GM12878 (cell line): ENCODE data around the gene IGFBP6. TPM values are rescaled to one million over a fixed set of nuclear protein-coding genes. Genes with fewer than 3 reads are reported as not detected.

Source experiments
- ATAC-seq: fragments of 200-7000 bp; cut with Tn5 transposase; 3 replicates; pipeline ENCODE4 v1.9.1; 2020; ENCODE audit warnings: mild to moderate bottlenecking, moderate library complexity
- BruUV-seq: library from RNA; stranded (reverse); fragments of 400-500 nt; replicated peaks from 2 replicates; lab custom pipeline; 2021; lab: Mats Ljungman, UMichigan
- CTCF ChIA-PET: fragments of 300-600 bp; sonication (Branson Sonifier 250); formaldehyde crosslinking; extraction: SDS; loops from one replicate; lab custom pipeline; 2021; ENCODE audit warnings: inconsistent platforms; lab: Yijun Ruan, JAX
- POLR2A ChIA-PET: fragments of 350-600 bp; formaldehyde crosslinking; extraction: SDS; loops from one replicate; lab custom pipeline; 2021; ENCODE audit warnings: inconsistent platforms; lab: Charles Lee
- RAD21 ChIA-PET: fragments of 300-600 bp; sonication (Branson Sonifier 250); formaldehyde crosslinking; loops from one replicate; lab custom pipeline; 2023; ENCODE audit warnings: antibody characterized with exemption; ENCODE audit not compliant: unreplicated experiment; lab: Charles Lee
- SMC1A ChIA-PET: fragments of 300-600 bp; sonication (Branson Sonifier 250); formaldehyde crosslinking; loops from one replicate; lab custom pipeline; 2023; ENCODE audit not compliant: unreplicated experiment, uncharacterized antibody; lab: Charles Lee
- DNase-seq: peaks from one replicate; pipeline ENCODE4 v3.0.0-alpha.2; 2011; ENCODE audit warnings: low read depth, low spot score
- FAIRE-seq: peaks from 3 replicates; lab custom pipeline; 2011; peaks lifted over from hg19 to GRCh38; lab: Jason Lieb, UNC
- H2AFZ ChIP-seq: 2 replicates; pipeline ENCODE4 v1.6.0; 2011; ENCODE audit warnings: low read depth, low read length, control low read depth; ENCODE audit not compliant: control insufficient read depth
- H3K27ac ChIP-seq: 2 replicates; pipeline ENCODE4 v1.5.1; 2011; ENCODE audit warnings: control low read depth; ENCODE audit not compliant: control insufficient read depth, insufficient read depth
- H3K27me3 ChIP-seq, 2 experiments: replicated peaks in 1 of 2; 2 replicates each; pipeline versions ENCODE4 v1.6.0 to v1.6.1; 2011; ENCODE audit warnings: low read length in 1 of 2; ENCODE audit not compliant: control insufficient read depth in 2 of 2, insufficient read depth in 2 of 2
- H3K36me3 ChIP-seq, 2 experiments: 2 replicates each; pipeline ENCODE4 v1.5.1; 2011; ENCODE audit warnings: low read length in 1 of 2; ENCODE audit not compliant: control insufficient read depth in 2 of 2, insufficient read depth in 2 of 2
- H3K4me1 ChIP-seq: 2 replicates; pipeline ENCODE4 v1.6.1; 2011; ENCODE audit warnings: mild to moderate bottlenecking, low read length, moderate library complexity, mixed read lengths; ENCODE audit not compliant: control insufficient read depth, insufficient read depth
- H3K4me2 ChIP-seq: 2 replicates; pipeline ENCODE4 v1.6.0; 2011; ENCODE audit warnings: control low read depth; ENCODE audit not compliant: control insufficient read depth, insufficient read depth
- H3K4me3 ChIP-seq: fragments of 200-600 bp; sonication (generic); 2 replicates; pipeline ENCODE4 v1.5.1; 2016
- H3K79me2 ChIP-seq: 2 replicates; pipeline ENCODE4 v1.6.0; 2011; ENCODE audit warnings: low read length; ENCODE audit not compliant: control insufficient read depth, insufficient read depth
- H3K9ac ChIP-seq: 2 replicates; pipeline ENCODE4 v1.8.0; 2011; ENCODE audit warnings: low read length, control low read depth, mixed read lengths; ENCODE audit not compliant: control insufficient read depth, insufficient read depth
- H3K9me3 ChIP-seq: replicated peaks from 3 replicates; pipeline ENCODE4 v1.5.1; 2011; ENCODE audit warnings: mild to moderate bottlenecking, low read length; ENCODE audit not compliant: control insufficient read depth, insufficient read depth
- H4K20me1 ChIP-seq: 2 replicates; pipeline ENCODE4 v1.6.0; 2011; ENCODE audit not compliant: control insufficient read depth, insufficient read depth
- ATF7 ChIP-seq: fragments of 450-650 bp; IDR thresholded peaks from 2 replicates; pipeline ENCODE4 v1.6.1; 2016; ENCODE audit warnings: low read depth, mild to moderate bottlenecking
- BHLHE40 ChIP-seq, 2 experiments: fragments of 450-650 bp in 1 of 2; IDR thresholded peaks; 2 replicates each; pipeline ENCODE4 v1.6.1; 2011 to 2017; ENCODE audit warnings: low read depth in 2 of 2, borderline replicate concordance in 1 of 2, improper control_type of control experiment in 1 of 2, low read length in 1 of 2, mild to moderate bottlenecking in 1 of 2
- FOS ChIP-seq: IDR thresholded peaks from 3 replicates; pipeline ENCODE4 v1.6.1; 2011; ENCODE audit warnings: borderline replicate concordance; ENCODE audit not compliant: insufficient read length; ENCODE audit errors: extremely low read depth
- HCFC1 ChIP-seq: fragments of 150-350 bp; IDR thresholded peaks from 2 replicates; pipeline ENCODE4 v1.6.1; 2014; ENCODE audit warnings: low read length
- HDGF ChIP-seq: fragments of 450-650 bp; IDR thresholded peaks from 2 replicates; pipeline ENCODE4 v1.6.1; 2016; ENCODE audit warnings: antibody characterized with exemption
- MAX ChIP-seq: IDR thresholded peaks from 2 replicates; pipeline ENCODE4 v1.6.1; 2012; ENCODE audit warnings: low read depth, low read length, improper control_type of control experiment
- NBN ChIP-seq: fragments of 450-650 bp; IDR thresholded peaks from 2 replicates; pipeline ENCODE4 v1.6.1; 2016
- NFYA ChIP-seq: IDR thresholded peaks from 2 replicates; pipeline ENCODE4 v1.6.1; 2011; ENCODE audit warnings: low read depth, mild to moderate bottlenecking, low read length, improper control_type of control experiment, borderline replicate concordance
- NRF1 ChIP-seq: conservative IDR thresholded peaks from 2 replicates; pipeline ENCODE4 v1.6.1; 2011; ENCODE audit warnings: mild to moderate bottlenecking, low read depth, low read length, improper control_type of control experiment
- PML ChIP-seq: IDR thresholded peaks from 2 replicates; pipeline ENCODE4 v1.6.1; 2012; ENCODE audit warnings: low read length, inconsistent platforms
- RBBP5 ChIP-seq: fragments of 200-600 bp; sonication (generic); conservative IDR thresholded peaks from 2 replicates; pipeline ENCODE4 v1.6.1; 2016
- TCF12 ChIP-seq: IDR thresholded peaks from 2 replicates; pipeline ENCODE4 v1.6.1; 2011; ENCODE audit warnings: low read depth, mild to moderate bottlenecking, low read length
- TCF7 ChIP-seq: IDR thresholded peaks from 2 replicates; pipeline ENCODE4 v1.6.1; 2014; ENCODE audit warnings: antibody characterized with exemption, borderline replicate concordance
- YBX1 ChIP-seq: fragments of 450-650 bp; IDR thresholded peaks from 2 replicates; pipeline ENCODE4 v1.6.1; 2016; ENCODE audit warnings: antibody characterized with exemption
- ZBTB33 ChIP-seq: fragments of 450-650 bp; IDR thresholded peaks from 2 replicates; pipeline ENCODE4 v1.6.1; 2017; ENCODE audit warnings: mild to moderate bottlenecking
- ZNF24 ChIP-seq: fragments of 450-650 bp; IDR thresholded peaks from 2 replicates; pipeline ENCODE4 v1.6.1; 2017; ENCODE audit warnings: antibody characterized with exemption, mild to moderate bottlenecking
- ZNF622 ChIP-seq: fragments of 450-650 bp; IDR thresholded peaks from 2 replicates; pipeline ENCODE4 v1.6.1; 2017; ENCODE audit warnings: mild to moderate bottlenecking, inconsistent platforms
- ZNF687 ChIP-seq: fragments of 450-650 bp; IDR thresholded peaks from 2 replicates; pipeline ENCODE4 v1.6.1; 2017; ENCODE audit warnings: mild to moderate bottlenecking, moderate library complexity
- WGBS: methylation state at CpG from one replicate; pipeline ENCODE4 v1.1.6; 2016; ENCODE audit warnings: low lambda C conversion rate; ENCODE audit not compliant: insufficient replicate concordance, insufficient coverage; ENCODE audit errors: missing lambda C conversion rate; 5-methylcytosine and 5-hydroxymethylcytosine counted together
- in situ Hi-C: fragments of 300-500 bp; cut with MboI; formaldehyde crosslinking; loops from 9 replicates; pipeline ENCODE4 v1.14.3; 2018; ENCODE audit warnings: mixed read lengths
- intact Hi-C: fragments of 100-400 bp; cut with micrococcal nuclease; formaldehyde crosslinking; loops from one replicate; pipeline ENCODE4 v1.14.2; 2022; ENCODE audit not compliant: unreplicated experiment
- polyA plus RNA-seq, 11 experiments: library from polyadenylated mRNA; depleted of rRNA in 4 of 11; unstranded in 6 of 11; stranded (reverse) in 5 of 11; fragments of >200 nt; fragmentation: Nextera tagmentation in 4 of 11; fragmentation: Illumina TruSeq in 1 of 11; extraction: Ambion mirVana in 4 of 11; extraction: Trizol in 1 of 11; gene quantifications; 1 replicate in 1 of 11; 2 replicates in 10 of 11; pipeline versions ENCODE4 v1.2.1 to v1.2.3, GENCODE V29; 2011 to 2016; ENCODE audit warnings: inconsistent platforms in 2 of 11, missing spikeins in 2 of 11, low read depth in 1 of 11
- total RNA-seq, 4 experiments: library from RNA; depleted of rRNA in 3 of 4; stranded (reverse); fragments of >200 nt in 3 of 4; fragmentation: Illumina TruSeq in 1 of 4; extraction: Trizol in 1 of 4; gene quantifications; 2 replicates each; pipeline versions ENCODE4 v1.2.1 to v1.2.3, GENCODE V29; 2013 to 2021

Gene IGFBP6
- total and polyA plus RNA-seq, 10 of the 15 experiments (the other 5 are each of a cell fraction or from before 2014, with no cell fraction given) = 0.09 to 0.87 (median 0.56) TPM; not detected in 3

- Histone ChIP-seq H3K27ac (no peak overlapping the region), H3K79me2 (no peaks in the 10 kb centered on the region), H3K9ac (no peak overlapping the region), H4K20me1 (no peaks in the 10 kb centered on the region), H2AFZ (no peak overlapping the region), H3K4me3 (no peak overlapping the region), H3K4me1 (no peaks in the 10 kb centered on the region), H3K27me3 (no peaks in the 10 kb centered on the region; a peak in 1 of 4 replicates), H3K4me2 (no peak overlapping the region), H3K9me3 (no peaks in the 10 kb centered on the region), H3K36me3 (no peaks in the 10 kb centered on the region)
- no TSS peak for BruUV-seq
- TF ChIP-seq NRF1 = no peak
- TF ChIP-seq ZNF687 = no peak
- TF ChIP-seq PML = no peak
- TF ChIP-seq TCF12 = no peak
- no peak for TF ChIP-seq HDGF
- no peak for TF ChIP-seq NBN
- TF ChIP-seq ATF7 = no peak
- no peak for TF ChIP-seq FOS
- TF ChIP-seq YBX1 = no peak
- no peak for TF ChIP-seq ZNF622
- no peak for TF ChIP-seq TCF7
- TF ChIP-seq NFYA = no peak
- TF ChIP-seq BHLHE40 (IDR thresholded peaks at IDR 0.05; ENCODE audit: borderline replicate concordance in 1 of 2, low read depth in 2 of 2, low read length in 1 of 2) = no peak
- no peak for TF ChIP-seq ZBTB33
- TF ChIP-seq ZNF24 = no peak
- no peak for TF ChIP-seq HCFC1
- no peak for TF ChIP-seq RBBP5
- no peak for TF ChIP-seq MAX
- ChIA-PET CTCF (interaction anchor here (1.6 kb wide), 1 partner anchor 32 kb away, joined by 3 read pairs; no protein-coding TSS in a partner anchor), SMC1A (interaction anchor here (1.0 to 1.6 kb wide), 2 partner anchors 10 to 25 kb away, joined by 3 read pairs; no protein-coding TSS in a partner anchor), RAD21 (no interaction called here), POLR2A (no interaction called here)
- no peak for FAIRE-seq
- no peak for DNase-seq
- WGBS = 13% methylated on average over 1 of the region's 1 CpG
- intact Hi-C loops = no loop called here
- in situ Hi-C loops = no loop called here
- ATAC-seq = no peak
Observed at GRCh38 chr12:53127169-53127568, 29.7 kb downstream of the IGFBP6 start.
